ENCODE measurements around the gene CLIC3. TPM values are rescaled to one million over a fixed set of nuclear protein-coding genes. Genes with fewer than 3 reads are reported as not detected.
A peak's percentile ranks its signal among the peaks of the same experiment; 100 is the strongest.

CLIC3 gene
- total and polyA plus RNA-seq, 2 donors from 2014 or later, result 2.1 to 4.0 TPM

DNA sequence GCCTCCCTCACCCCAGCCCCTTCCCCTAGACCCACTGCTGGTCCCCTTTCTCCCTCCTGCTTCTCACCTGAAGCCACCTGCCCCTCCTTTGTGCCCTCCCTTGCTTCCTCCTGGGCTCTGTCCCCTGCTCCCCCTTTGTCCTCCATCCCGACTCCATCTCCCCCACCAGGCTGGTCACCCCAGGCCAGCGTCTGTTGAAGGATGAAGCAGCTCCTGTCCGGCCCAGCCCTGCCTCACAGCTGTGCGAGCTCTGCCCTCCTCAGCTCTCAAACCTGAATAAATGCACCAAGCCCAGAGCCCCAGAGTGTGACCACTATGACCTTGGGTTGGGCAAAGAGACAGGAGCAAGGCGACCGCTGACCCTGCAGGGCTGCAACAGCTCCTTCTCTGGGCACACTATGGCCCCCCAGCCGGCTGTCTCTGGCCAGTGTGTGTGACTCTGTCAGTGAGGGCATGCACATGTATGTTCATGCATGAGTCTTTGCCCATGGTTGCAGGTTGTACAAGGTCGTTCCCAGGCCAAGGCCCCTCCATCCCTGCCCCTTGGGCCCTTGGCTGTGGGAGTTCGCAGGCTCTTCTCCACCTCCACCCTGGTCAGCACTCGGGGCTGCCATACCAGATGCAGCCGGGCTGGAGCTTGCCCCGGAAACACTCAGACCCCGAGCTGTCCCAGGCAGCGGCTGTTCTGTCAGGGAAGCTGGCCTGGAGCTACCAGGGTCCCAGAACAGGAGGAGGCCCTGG lies 41.0 kb downstream of the CLIC3 start:
- Histone ChIP-seq H3K27ac (ENCODE audit: low read depth in 2 of 2, low read length in 2 of 2) (no peak overlapping the region), H3K9ac (ENCODE audit: low read length in 3 of 3) (no peak overlapping the region), H3K36me3 (ENCODE audit: control insufficient read depth in 2 of 3, insufficient read depth in 3 of 3, low read length in 3 of 3) (no peaks in the 10 kb centered on the region), H3K4me1 (ENCODE audit: control insufficient read depth in 2 of 3, insufficient read depth in 2 of 3, low read depth in 1 of 3, low read length in 3 of 3) (peaks cover 0 to 4% (median 0%) of the 10 kb centered on the region in 3 donors), H3K27me3 (ENCODE audit: control insufficient read depth, insufficient read depth, low read length) (no peaks in the 10 kb centered on the region), H3K9me3 (ENCODE audit: control insufficient read depth in 2 of 3, insufficient read depth in 1 of 3, low read length in 3 of 3) (no peaks in the 10 kb centered on the region), H3K4me3 (ENCODE audit: low read length in 3 of 3) (no peak overlapping the region)
- no peak for FAIRE-seq
- TF ChIP-seq, protein P1, sequence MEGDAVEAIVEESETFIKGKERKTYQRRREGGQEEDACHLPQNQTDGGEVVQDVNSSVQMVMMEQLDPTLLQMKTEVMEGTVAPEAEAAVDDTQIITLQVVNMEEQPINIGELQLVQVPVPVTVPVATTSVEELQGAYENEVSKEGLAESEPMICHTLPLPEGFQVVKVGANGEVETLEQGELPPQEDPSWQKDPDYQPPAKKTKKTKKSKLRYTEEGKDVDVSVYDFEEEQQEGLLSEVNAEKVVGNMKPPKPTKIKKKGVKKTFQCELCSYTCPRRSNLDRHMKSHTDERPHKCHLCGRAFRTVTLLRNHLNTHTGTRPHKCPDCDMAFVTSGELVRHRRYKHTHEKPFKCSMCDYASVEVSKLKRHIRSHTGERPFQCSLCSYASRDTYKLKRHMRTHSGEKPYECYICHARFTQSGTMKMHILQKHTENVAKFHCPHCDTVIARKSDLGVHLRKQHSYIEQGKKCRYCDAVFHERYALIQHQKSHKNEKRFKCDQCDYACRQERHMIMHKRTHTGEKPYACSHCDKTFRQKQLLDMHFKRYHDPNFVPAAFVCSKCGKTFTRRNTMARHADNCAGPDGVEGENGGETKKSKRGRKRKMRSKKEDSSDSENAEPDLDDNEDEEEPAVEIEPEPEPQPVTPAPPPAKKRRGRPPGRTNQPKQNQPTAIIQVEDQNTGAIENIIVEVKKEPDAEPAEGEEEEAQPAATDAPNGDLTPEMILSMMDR (IDR thresholded peaks at IDR 0.05; ENCODE audit: borderline replicate concordance, extremely low read depth, insufficient read depth), result no peak
- peak in 1 of 5 donors; percentile 52 for DNase-seq
- intact Hi-C loops (cut with DNase I), result loop anchor here (10.0 kb wide), 1 partner anchor 69 kb away; the partner anchor contains the start of gene ABCA2

DNA sequence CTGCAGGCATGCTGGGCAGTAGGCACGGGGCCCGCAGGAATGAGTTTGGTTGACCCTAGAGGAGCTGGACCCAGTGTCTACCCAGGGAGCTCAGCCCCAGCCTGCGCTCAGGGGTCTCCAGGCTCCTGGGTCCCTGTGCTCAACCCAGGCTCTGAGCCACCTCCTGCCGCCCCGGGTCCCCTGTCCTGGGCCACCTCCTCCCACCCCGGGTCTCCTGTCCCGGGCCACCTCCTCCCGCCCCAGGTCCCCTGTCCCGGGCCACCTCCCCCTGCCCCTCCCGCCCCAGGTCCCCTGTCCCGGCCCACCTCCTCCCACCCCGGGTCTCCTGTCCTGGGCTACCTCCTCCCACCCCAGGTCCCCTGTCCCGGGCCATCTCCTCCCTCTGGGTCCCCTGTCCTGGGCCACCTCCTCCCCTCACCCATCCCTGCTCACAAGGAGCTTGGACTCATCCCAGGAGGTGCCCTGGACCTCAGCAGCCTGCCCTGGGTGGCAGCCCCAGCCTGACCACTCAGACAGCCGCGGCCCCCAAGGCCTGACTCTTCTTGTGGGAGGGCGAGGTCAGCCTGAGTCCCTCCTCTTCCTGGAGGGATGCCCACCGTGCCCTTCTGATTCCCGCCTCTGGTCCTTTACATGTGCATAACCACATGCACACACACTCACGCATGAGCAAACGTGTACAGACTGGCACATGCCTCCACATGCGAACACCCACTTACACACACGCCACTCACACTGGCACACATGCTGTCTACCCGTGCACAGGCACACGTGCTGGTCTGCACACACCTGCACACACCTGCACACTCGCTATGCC lies 41.9 kb downstream of the CLIC3 start:
- DNase-seq, result peak in 2 of 5 donors; percentile 41 to 76
- Histone ChIP-seq H3K4me1 (ENCODE audit: control insufficient read depth in 2 of 3, insufficient read depth in 2 of 3, low read depth in 1 of 3, low read length in 3 of 3) (peaks cover 0 to 7% (median 0%) of the 10 kb centered on the region in 3 donors), H3K27ac (ENCODE audit: low read depth in 2 of 2, low read length in 2 of 2) (no peak overlapping the region), H3K4me3 (ENCODE audit: low read length in 3 of 3) (no peak overlapping the region), H3K27me3 (ENCODE audit: control insufficient read depth, insufficient read depth, low read length) (no peaks in the 10 kb centered on the region), H3K9ac (ENCODE audit: low read length in 3 of 3) (no peak overlapping the region), H3K9me3 (ENCODE audit: control insufficient read depth in 2 of 3, insufficient read depth in 1 of 3, low read length in 3 of 3) (no peaks in the 10 kb centered on the region), H3K36me3 (ENCODE audit: control insufficient read depth in 2 of 3, insufficient read depth in 3 of 3, low read length in 3 of 3) (no peaks in the 10 kb centered on the region)
- intact Hi-C loops (cut with DNase I), result loop anchor here (10.0 kb wide), 1 partner anchor 70 kb away; the partner anchor contains the start of gene ABCA2
- TF ChIP-seq, protein P1 (IDR thresholded peaks at IDR 0.05; ENCODE audit: borderline replicate concordance, extremely low read depth, insufficient read depth), result no peak
- FAIRE-seq, result no peak

DNA sequence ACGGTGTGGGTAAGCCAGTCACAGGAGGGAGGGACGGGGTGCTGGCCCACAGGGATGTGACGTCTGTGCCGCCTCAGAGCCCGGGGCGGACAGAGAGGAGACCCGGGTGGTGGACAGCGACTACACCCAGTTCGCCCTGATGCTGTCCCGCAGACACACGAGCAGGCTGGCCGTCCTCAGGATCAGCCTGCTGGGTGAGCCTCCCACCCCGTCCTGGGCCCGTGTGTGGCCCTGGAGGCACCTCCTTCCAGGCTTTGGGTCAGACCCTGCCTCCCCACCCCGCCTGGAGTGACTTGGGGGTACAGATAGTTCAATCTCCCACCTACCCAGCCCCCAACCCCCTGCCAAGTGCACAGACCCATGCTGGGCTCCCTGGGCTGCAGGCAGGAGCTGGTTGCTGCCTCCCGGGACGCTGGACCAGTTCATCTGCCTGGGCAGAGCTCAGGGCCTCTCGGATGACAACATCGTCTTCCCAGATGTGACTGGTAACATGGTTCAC lies 42.5 kb downstream of the CLIC3 start:
- H3K9ac ChIP-seq (ENCODE audit: low read length in 3 of 3), result no peak overlapping the region
- H3K36me3 ChIP-seq (ENCODE audit: control insufficient read depth in 2 of 3, insufficient read depth in 3 of 3, low read length in 3 of 3), result no peaks in the 10 kb centered on the region
- peaks cover 0 to 8% (median 4%) of the 10 kb centered on the region in 3 donors for H3K4me1 ChIP-seq (ENCODE audit: control insufficient read depth in 2 of 3, insufficient read depth in 2 of 3, low read depth in 1 of 3, low read length in 3 of 3)
- H3K27me3 ChIP-seq (ENCODE audit: control insufficient read depth, insufficient read depth, low read length), result no peaks in the 10 kb centered on the region
- peak in 2 of 5 donors; percentile 50 to 74 for DNase-seq
- no peak overlapping the region for H3K27ac ChIP-seq (ENCODE audit: low read depth in 2 of 2, low read length in 2 of 2)
- no peak for FAIRE-seq
- H3K4me3 ChIP-seq (ENCODE audit: low read length in 3 of 3), result no peak overlapping the region
- intact Hi-C loops (cut with DNase I), result loop anchor here (10.0 kb wide), 1 partner anchor 71 kb away; the partner anchor contains the start of gene ABCA2
- no peaks in the 10 kb centered on the region for H3K9me3 ChIP-seq (ENCODE audit: control insufficient read depth in 2 of 3, insufficient read depth in 1 of 3, low read length in 3 of 3)
- TF ChIP-seq, protein P1 (IDR thresholded peaks at IDR 0.05; ENCODE audit: borderline replicate concordance, extremely low read depth, insufficient read depth), result no peak

All from kidney (tissue), 14 donors.